ENCODE measurements around the gene OR2A14.

The OR2A14 gene

GRCh38 chr7:144122876-144123275, at the start of gene OR2A14:
OR2A14 (plus strand) TSS chr7:144123176; CDS start chr7:144129113, 5,937 bp downstream.
- ChIA-PET POLR2A (no interaction called here), CTCF (no interaction called here)
- DNase-seq (ENCODE audit: extremely low spot score): no peak
- no peak for TF ChIP-seq CTCF (IDR thresholded peaks at IDR 0.05; ENCODE audit: control extremely low read depth, extremely low read depth, low read depth, missing control alignments)

GRCh38 chr7:144074374-144074773, 48.6 kb upstream of the OR2A14 start:
- TF ChIP-seq CTCF (IDR thresholded peaks at IDR 0.05; ENCODE audit: control extremely low read depth, extremely low read depth, low read depth, missing control alignments): no peak
- ChIA-PET POLR2A (no interaction called here), CTCF (no interaction called here)
- no peak for DNase-seq (ENCODE audit: extremely low spot score)

- ChIA-PET POLR2A (no interaction called here), CTCF (interaction anchor here (1.3 kb wide), 1 partner anchor 9 kb away, joined by 5 read pairs; no protein-coding TSS in a partner anchor)
- DNase-seq (ENCODE audit: extremely low spot score): no peak
- TF ChIP-seq CTCF (IDR thresholded peaks at IDR 0.05; ENCODE audit: control extremely low read depth, extremely low read depth, low read depth, missing control alignments): no peak
These were observed 37.0 kb upstream of the OR2A14 start, which contains the start of gene OR2A12 for GRCh38 chr7:144085978-144086377. OR2A12 (plus strand) TSS chr7:144086278; CDS start chr7:144095108, 8,830 bp downstream.

- DNase-seq (ENCODE audit: extremely low spot score): no peak
- POLR2A ChIA-PET: no interaction called here
- CTCF ChIA-PET: interaction anchor here (1.3 kb wide), 1 partner anchor 9 kb away, joined by 5 read pairs; no protein-coding TSS in a partner anchor
- TF ChIP-seq CTCF (IDR thresholded peaks at IDR 0.05; ENCODE audit: control extremely low read depth, extremely low read depth, low read depth, missing control alignments): no peak
These were observed 36.2 kb upstream of the OR2A14 start for GRCh38 chr7:144086730-144087129.

GRCh38 chr7:144087230-144087629, 35.7 kb upstream of the OR2A14 start:
- DNase-seq (ENCODE audit: extremely low spot score): no peak
- ChIA-PET CTCF (interaction anchor here (1.3 kb wide), 1 partner anchor 10 kb away, joined by 5 read pairs; no protein-coding TSS in a partner anchor), POLR2A (no interaction called here)
- TF ChIP-seq CTCF (IDR thresholded peaks at IDR 0.05; ENCODE audit: control extremely low read depth, extremely low read depth, low read depth, missing control alignments): no peak

- no peak for DNase-seq (ENCODE audit: extremely low spot score)
- ChIA-PET CTCF (no interaction called here), POLR2A (no interaction called here)
- TF ChIP-seq CTCF (IDR thresholded peaks at IDR 0.05; ENCODE audit: control extremely low read depth, extremely low read depth, low read depth, missing control alignments): no peak
These were observed 32.3 kb upstream of the OR2A14 start for GRCh38 chr7:144090667-144091066.
